ENCODE results near the gene TMEM9B.
"Not testable (repeated sequence)": the region's sequence is repeated elsewhere in the genome, so short reads cannot be mapped to it uniquely, and the experiment has no call there.

Gene TMEM9B

GRCh38 chr11:8971924-8972316 is 7.7 kb upstream of the TMEM9B start:
- DNase-seq = no peak

GRCh38 chr11:8971196-8971923 is 7.1 kb upstream of the TMEM9B start:
- DNase-seq = no peak

GRCh38 chr11:8967184-8967583 is 2.9 kb upstream of the TMEM9B start:
- no peak for DNase-seq

- DNase-seq = peak in 1 of 2 experiments; percentile 62
Observed at GRCh38 chr11:8963569-8964323, 496 bp downstream of the TMEM9B start.

GRCh38 chr11:8962841-8963240 is 1.4 kb downstream of the TMEM9B start:
- no peak for DNase-seq

GRCh38 chr11:8961401-8961800 is 2.8 kb downstream of the TMEM9B start:
- no peak for DNase-seq

GRCh38 chr11:8959546-8960166 is 4.6 kb downstream of the TMEM9B start:
- peak; percentile 16 to 48 for DNase-seq

GRCh38 chr11:8956860-8957259 is 7.4 kb downstream of the TMEM9B start:
- no peak for DNase-seq

- DNase-seq = peak; percentile 84 to 90
Observed at GRCh38 chr11:8948886-8949285, 15.4 kb downstream of the TMEM9B start.

- DNase-seq = no peak
Observed at GRCh38 chr11:8947230-8947943, 16.9 kb downstream of the TMEM9B start.

GRCh38 chr11:8942518-8943066 is 21.6 kb downstream of the TMEM9B start, which contains the start of gene ASCL3:
Gene ASCL3 (minus strand): TSS chr11:8943016. CDS start chr11:8938161, 4,855 bp downstream.
- DNase-seq = no peak

- no peak for DNase-seq
Observed at GRCh38 chr11:8941341-8942103, 22.7 kb downstream of the TMEM9B start.

- no peak for DNase-seq
Observed at GRCh38 chr11:8937659-8938058, 26.6 kb downstream of the TMEM9B start.

- no peak for DNase-seq
Observed at GRCh38 chr11:8937159-8937558, 27.1 kb downstream of the TMEM9B start.

GRCh38 chr11:8935789-8936188 is 28.5 kb downstream of the TMEM9B start:
- DNase-seq = not testable (repeated sequence)

- DNase-seq = no peak
Observed at GRCh38 chr11:8934742-8935488, 29.3 kb downstream of the TMEM9B start.

- DNase-seq = no peak
Observed at GRCh38 chr11:8933931-8934330, 30.3 kb downstream of the TMEM9B start.

- DNase-seq = no peak
Observed at GRCh38 chr11:8932564-8933180, 31.6 kb downstream of the TMEM9B start, which contains the start of gene C11orf16. Gene C11orf16 (minus strand): TSS chr11:8932947. CDS start chr11:8932308, 639 bp downstream.

GRCh38 chr11:8930456-8931175 is 33.6 kb downstream of the TMEM9B start:
- no peak for DNase-seq

Measured in NCI-H1930 (cell line).